Brain microvascular endothelial cell (primary cell): ENCODE data around the gene EDIL3.

ENCODE experiments used
- DNase-seq: peaks from one replicate; pipeline ENCODE4 v3.0.0-alpha.2; 2020
- H3K27ac ChIP-seq: fragments of 250-450 bp; sonication (Bioruptor Pico); 2 replicates; pipeline ENCODE4 v1.5.1; 2020; ENCODE audit warnings: mild to moderate bottlenecking, moderate library complexity
- H3K27me3 ChIP-seq: fragments of 250-450 bp; sonication (Bioruptor Pico); replicated peaks from 2 replicates; pipeline ENCODE4 v1.5.1; 2020; ENCODE audit warnings: mild to moderate bottlenecking
- H3K36me3 ChIP-seq: fragments of 250-450 bp; sonication (Bioruptor Pico); replicated peaks from 2 replicates; pipeline ENCODE4 v1.5.1; 2020; ENCODE audit warnings: mild to moderate bottlenecking
- H3K4me3 ChIP-seq: 2 replicates; pipeline ENCODE4 v1.5.1; 2011; ENCODE audit warnings: low read depth, mild to moderate bottlenecking, control low read depth, low read length, moderate library complexity
- in situ Hi-C: cut with HindIII; loops from 2 replicates; pipeline ENCODE4 v1.10.0; 2017; ENCODE audit warnings: low sequenced_read_pairs, low pct_ligation_motif_present
- TF ChIP-seq, protein P1 (sequence below): IDR thresholded peaks from 2 replicates; pipeline ENCODE4 v1.5.1; 2011; ENCODE audit warnings: low read depth, mild to moderate bottlenecking, moderate library complexity, low read length, control low read depth, inconsistent platforms; ENCODE audit errors: missing control alignments

The EDIL3 gene

DNA sequence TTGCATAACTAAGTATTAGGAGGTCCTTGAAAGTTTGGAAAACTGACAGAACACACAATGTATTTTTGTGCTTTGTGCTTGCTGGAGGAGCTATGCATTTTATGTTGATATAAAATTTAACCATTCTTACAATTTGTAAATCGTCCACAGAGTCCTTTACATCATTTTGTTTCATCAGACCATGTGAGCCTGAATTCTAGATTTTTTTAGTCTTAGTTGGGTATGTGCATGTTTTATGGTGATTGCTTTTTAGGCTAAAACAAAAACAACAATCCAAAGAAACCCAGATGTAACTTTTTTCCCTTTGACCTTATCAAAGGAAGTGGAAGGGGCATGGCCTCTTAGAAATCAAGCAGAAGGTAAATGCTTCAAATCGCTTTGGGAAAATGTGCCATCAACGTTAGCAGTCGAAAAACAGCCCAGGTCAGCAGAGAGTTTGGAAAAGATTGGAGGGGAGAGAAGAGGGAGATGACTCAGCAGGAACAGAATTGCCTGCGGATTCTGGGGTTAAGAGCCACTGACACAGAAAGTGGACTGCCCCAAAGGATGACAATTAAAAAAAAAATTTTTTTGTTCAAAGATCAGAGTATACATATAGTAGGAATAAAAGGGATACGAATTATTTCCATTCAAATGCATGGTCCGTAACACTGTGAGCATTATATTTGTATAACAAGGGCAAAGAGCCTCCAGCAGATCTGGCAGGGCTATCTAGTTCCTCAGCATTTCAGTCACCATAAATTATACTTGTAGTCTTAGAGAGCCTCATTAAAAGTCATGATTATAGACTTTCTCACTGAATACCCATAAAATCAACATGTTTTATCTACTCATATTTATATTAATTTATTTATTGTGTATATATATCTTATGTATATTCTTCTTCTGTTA, 410.5 kb downstream of the EDIL3 start:
- in situ Hi-C loops, result no loop called here

DNA sequence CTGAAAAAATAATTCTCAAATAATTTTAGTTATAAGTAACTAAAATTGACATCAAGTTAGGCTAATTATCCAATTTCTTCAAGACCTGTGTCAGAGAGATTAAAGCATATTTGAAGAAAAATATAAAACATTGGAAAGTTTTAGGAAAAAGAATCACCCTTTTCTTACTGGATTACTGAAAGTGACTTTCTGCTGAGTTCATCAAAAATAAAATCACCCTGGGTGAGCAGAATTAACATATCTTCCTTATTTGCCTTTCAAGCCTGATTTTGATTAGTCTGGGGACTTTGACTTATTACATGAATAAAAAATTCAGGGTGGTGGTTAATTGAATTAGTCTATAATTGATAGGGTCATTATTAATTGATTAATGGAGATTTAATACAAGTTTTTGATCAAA, 411.8 kb downstream of the EDIL3 start:
- TF ChIP-seq, protein P1, sequence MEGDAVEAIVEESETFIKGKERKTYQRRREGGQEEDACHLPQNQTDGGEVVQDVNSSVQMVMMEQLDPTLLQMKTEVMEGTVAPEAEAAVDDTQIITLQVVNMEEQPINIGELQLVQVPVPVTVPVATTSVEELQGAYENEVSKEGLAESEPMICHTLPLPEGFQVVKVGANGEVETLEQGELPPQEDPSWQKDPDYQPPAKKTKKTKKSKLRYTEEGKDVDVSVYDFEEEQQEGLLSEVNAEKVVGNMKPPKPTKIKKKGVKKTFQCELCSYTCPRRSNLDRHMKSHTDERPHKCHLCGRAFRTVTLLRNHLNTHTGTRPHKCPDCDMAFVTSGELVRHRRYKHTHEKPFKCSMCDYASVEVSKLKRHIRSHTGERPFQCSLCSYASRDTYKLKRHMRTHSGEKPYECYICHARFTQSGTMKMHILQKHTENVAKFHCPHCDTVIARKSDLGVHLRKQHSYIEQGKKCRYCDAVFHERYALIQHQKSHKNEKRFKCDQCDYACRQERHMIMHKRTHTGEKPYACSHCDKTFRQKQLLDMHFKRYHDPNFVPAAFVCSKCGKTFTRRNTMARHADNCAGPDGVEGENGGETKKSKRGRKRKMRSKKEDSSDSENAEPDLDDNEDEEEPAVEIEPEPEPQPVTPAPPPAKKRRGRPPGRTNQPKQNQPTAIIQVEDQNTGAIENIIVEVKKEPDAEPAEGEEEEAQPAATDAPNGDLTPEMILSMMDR, result no peak
- no peak for DNase-seq
- in situ Hi-C loops, result no loop called here
- Histone ChIP-seq H3K27ac (no peak overlapping the region), H3K36me3 (no peaks in the 10 kb centered on the region), H3K4me3 (no peak overlapping the region), H3K27me3 (no peaks in the 10 kb centered on the region)

More for the DNA sequence above, 410.5 kb downstream of the EDIL3 start:
- Histone ChIP-seq H3K4me3 (no peak overlapping the region), H3K27me3 (no peaks in the 10 kb centered on the region), H3K27ac (no peak overlapping the region), H3K36me3 (no peaks in the 10 kb centered on the region)
- TF ChIP-seq, protein P1, result no peak
- DNase-seq, result no peak

DNA sequence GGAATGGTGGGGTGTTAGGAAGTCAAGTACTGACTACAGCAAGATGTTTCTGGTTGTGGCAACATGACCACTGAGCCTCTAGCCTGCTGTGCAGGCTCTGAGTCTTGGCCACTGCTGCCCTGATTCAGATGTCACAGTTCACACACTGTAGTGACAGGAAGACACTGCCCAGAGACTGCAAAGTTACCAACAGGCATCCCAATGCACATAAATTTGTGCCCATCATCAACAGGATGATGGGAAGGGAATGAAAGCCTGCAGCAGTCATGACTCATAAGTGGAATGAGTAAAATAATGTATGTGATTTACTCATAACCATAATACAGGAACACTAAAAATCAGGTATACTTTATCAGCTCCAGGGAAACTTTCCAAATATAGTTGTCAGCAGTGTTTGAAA, 412.4 kb downstream of the EDIL3 start:
- in situ Hi-C loops, result no loop called here
- no peaks in the 10 kb centered on the region for H3K36me3 ChIP-seq
- H3K27ac ChIP-seq, result no peak overlapping the region
- TF ChIP-seq, protein P1, result no peak
- DNase-seq, result peak; percentile 9
- H3K4me3 ChIP-seq, result no peak overlapping the region
- no peaks in the 10 kb centered on the region for H3K27me3 ChIP-seq

DNA sequence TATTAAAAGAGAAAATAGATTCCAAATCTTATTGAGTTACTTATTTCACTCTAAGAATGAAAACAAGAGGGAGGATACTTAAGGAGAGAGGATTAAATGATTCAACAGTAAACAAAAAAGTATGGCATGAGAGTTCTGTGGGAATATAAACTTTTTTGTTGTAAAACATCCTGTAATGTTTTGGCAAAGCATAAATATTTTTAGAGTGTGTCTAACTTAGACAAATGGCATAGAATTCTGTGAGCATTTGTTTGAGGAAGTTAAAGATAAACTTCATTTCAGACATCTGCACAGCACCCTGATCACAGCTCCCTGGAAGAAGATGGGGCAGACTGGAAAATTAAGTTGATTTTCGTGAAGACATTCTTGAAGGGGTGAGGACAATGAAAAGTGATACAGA, 417.3 kb downstream of the EDIL3 start:
- TF ChIP-seq, protein P1, result no peak
- Histone ChIP-seq H3K36me3 (no peaks in the 10 kb centered on the region), H3K4me3 (no peak overlapping the region), H3K27ac (no peak overlapping the region), H3K27me3 (no peaks in the 10 kb centered on the region)
- no peak for DNase-seq
- in situ Hi-C loops, result no loop called here

DNA sequence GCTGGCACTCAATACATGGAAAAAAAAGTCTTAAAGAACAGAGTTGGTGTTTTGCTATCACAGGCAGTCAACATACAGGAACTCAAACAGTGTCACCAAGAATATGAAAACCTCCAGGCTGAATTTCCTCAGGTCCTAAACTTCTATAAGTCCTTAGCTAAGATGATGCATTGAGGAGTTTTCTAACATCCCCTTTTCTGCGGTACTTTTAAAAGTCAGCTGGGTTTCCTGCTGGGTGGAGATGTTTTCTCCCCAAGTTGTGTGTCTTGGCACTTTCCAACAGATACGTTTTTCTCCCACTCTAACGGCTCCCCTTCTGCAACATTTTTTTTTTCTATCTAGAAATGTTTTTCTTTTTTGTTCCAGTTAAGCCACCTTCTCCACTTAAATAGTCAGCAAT, 419.2 kb downstream of the EDIL3 start:
- H3K36me3 ChIP-seq, result no peaks in the 10 kb centered on the region

More for the DNA sequence above, 419.2 kb downstream of the EDIL3 start:
- Histone ChIP-seq H3K27ac (no peak overlapping the region), H3K27me3 (no peaks in the 10 kb centered on the region), H3K4me3 (no peak overlapping the region)
- DNase-seq, result no peak
- TF ChIP-seq, protein P1, result no peak
- in situ Hi-C loops, result no loop called here
